Esophagus muscularis mucosa (tissue), 4 donors: ENCODE data around the gene SH3BP1.

Experiments used
- EP300 ChIP-seq: sonication (generic); formaldehyde crosslinking; IDR thresholded peaks from one replicate; pipeline ENCODE4 v1.6.1; 2017; ENCODE audit warnings: antibody characterized with exemption
- POLR2A ChIP-seq: fragments of 450-650 bp; IDR thresholded peaks from one replicate; pipeline ENCODE4 v1.6.1; 2017; ENCODE audit warnings: antibody characterized with exemption, moderate library complexity, mild to moderate bottlenecking, low read depth
- TF ChIP-seq, protein P1 (sequence below), 3 experiments: fragments of 200-600 bp in 2 of 3; fragments of 450-650 bp in 1 of 3; sonication (generic) in 2 of 3; IDR thresholded peaks; one replicate each; pipeline ENCODE4 v1.5.1; 2017 to 2019; ENCODE audit warnings: antibody characterized with exemption in 3 of 3, mild to moderate bottlenecking in 2 of 3, moderate library complexity in 1 of 3

DNA sequence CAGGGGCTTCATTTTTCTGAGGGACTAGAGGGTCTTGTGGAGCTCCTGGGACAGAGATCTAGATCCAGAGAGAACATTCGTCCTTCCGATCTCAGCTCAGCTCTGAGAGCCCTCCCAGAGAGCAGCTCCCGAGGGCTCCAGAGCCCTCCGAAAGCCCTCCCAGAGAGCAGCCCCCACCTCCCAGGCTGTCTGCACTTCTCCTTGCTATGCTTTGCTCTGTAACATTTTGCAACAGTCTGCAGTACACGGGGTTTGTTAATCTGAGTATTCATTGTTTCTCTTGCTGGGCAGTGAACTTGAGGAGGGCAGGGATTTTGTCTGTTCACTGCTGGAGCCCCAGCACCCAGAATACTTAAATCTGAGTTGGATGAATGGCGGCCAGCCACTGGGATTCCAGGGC is 28.3 kb upstream of the SH3BP1 start:
- TF ChIP-seq, protein P1, sequence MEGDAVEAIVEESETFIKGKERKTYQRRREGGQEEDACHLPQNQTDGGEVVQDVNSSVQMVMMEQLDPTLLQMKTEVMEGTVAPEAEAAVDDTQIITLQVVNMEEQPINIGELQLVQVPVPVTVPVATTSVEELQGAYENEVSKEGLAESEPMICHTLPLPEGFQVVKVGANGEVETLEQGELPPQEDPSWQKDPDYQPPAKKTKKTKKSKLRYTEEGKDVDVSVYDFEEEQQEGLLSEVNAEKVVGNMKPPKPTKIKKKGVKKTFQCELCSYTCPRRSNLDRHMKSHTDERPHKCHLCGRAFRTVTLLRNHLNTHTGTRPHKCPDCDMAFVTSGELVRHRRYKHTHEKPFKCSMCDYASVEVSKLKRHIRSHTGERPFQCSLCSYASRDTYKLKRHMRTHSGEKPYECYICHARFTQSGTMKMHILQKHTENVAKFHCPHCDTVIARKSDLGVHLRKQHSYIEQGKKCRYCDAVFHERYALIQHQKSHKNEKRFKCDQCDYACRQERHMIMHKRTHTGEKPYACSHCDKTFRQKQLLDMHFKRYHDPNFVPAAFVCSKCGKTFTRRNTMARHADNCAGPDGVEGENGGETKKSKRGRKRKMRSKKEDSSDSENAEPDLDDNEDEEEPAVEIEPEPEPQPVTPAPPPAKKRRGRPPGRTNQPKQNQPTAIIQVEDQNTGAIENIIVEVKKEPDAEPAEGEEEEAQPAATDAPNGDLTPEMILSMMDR (IDR thresholded peaks at IDR 0.05) = no peak
- TF ChIP-seq EP300 (no peak), POLR2A (no peak)
